Hepatocyte (in vitro differentiated cells): ENCODE results near the gene SYT1. TPM values are rescaled to one million over a fixed set of nuclear protein-coding genes. Genes with fewer than 3 reads are reported as not detected.

ENCODE experiments used
- DNase-seq: peaks from one replicate; pipeline ENCODE4 v3.0.0-alpha.2; 2016; ENCODE audit warnings: low spot score
- H2AFZ ChIP-seq: fragments of 200-600 bp; sonication (generic); 2 replicates; pipeline ENCODE4 v1.6.0; 2016; ENCODE audit warnings: antibody characterized with exemption, mild to moderate bottlenecking
- H3K27ac ChIP-seq: fragments of 200-600 bp; sonication (generic); 2 replicates; pipeline ENCODE4 v1.5.1; 2016; ENCODE audit warnings: mild to moderate bottlenecking
- H3K27me3 ChIP-seq: fragments of 200-600 bp; sonication (generic); 2 replicates; pipeline ENCODE4 v1.6.1; 2016
- H3K36me3 ChIP-seq: fragments of 200-600 bp; sonication (generic); replicated peaks from 2 replicates; pipeline ENCODE4 v1.5.1; 2016; ENCODE audit warnings: low read depth; ENCODE audit not compliant: insufficient read depth
- H3K4me1 ChIP-seq: fragments of 200-600 bp; sonication (generic); 2 replicates; pipeline ENCODE4 v1.5.1; 2016; ENCODE audit warnings: mild to moderate bottlenecking, moderate library complexity; ENCODE audit not compliant: insufficient read depth
- H3K4me2 ChIP-seq: fragments of 200-600 bp; sonication (generic); 2 replicates; pipeline ENCODE4 v1.6.0; 2016
- H3K4me3 ChIP-seq: fragments of 200-600 bp; sonication (generic); 2 replicates; pipeline ENCODE4 v1.5.1; 2016; ENCODE audit warnings: mild to moderate bottlenecking
- H3K79me2 ChIP-seq: fragments of 200-600 bp; sonication (generic); 2 replicates; pipeline ENCODE4 v1.6.0; 2017; ENCODE audit warnings: mild to moderate bottlenecking
- H3K9me2 ChIP-seq: fragments of 200-600 bp; sonication (generic); replicated peaks from 2 replicates; pipeline ENCODE4 v1.6.0; 2017; ENCODE audit warnings: mild to moderate bottlenecking; ENCODE audit not compliant: insufficient read depth
- H3K9me3 ChIP-seq: fragments of 200-600 bp; sonication (generic); 2 replicates; pipeline ENCODE4 v1.5.1; 2016; ENCODE audit warnings: low read depth, mild to moderate bottlenecking
- H4K20me1 ChIP-seq: fragments of 200-600 bp; sonication (generic); 2 replicates; pipeline ENCODE4 v1.6.0; 2016; ENCODE audit warnings: mild to moderate bottlenecking; ENCODE audit not compliant: insufficient read depth, poor library complexity, severe bottlenecking
- CTCF ChIP-seq: fragments of 200-600 bp; sonication (generic); IDR thresholded peaks from 2 replicates; pipeline ENCODE4 v1.5.1; 2016; ENCODE audit warnings: antibody characterized with exemption, mild to moderate bottlenecking; ENCODE audit not compliant: poor library complexity
- EZH2 ChIP-seq: fragments of 200-600 bp; sonication (generic); IDR thresholded peaks from 2 replicates; pipeline ENCODE4 v1.6.1; 2016; ENCODE audit warnings: antibody characterized with exemption, mild to moderate bottlenecking, borderline replicate concordance
- EZH2phosphoT487 ChIP-seq: fragments of 200-600 bp; sonication (generic); IDR thresholded peaks from one replicate; pipeline ENCODE4 v1.6.1; 2018; ENCODE audit warnings: antibody characterized with exemption, mild to moderate bottlenecking, low read depth, moderate library complexity; ENCODE audit not compliant: unreplicated experiment, severe bottlenecking
- WGBS: methylation state at CpG from one replicate; pipeline ENCODE4 v1.1.6; 2016; ENCODE audit warnings: low lambda C conversion rate; ENCODE audit errors: missing lambda C conversion rate; 5-methylcytosine and 5-hydroxymethylcytosine counted together
- polyA plus RNA-seq: library from polyadenylated mRNA; unstranded; fragments of >200 nt; fragmentation: Nextera tagmentation; extraction: Ambion mirVana; gene quantifications from 2 replicates; pipeline ENCODE4 v1.2.1, GENCODE V29; 2016
- total RNA-seq: library from RNA; depleted of rRNA; stranded (reverse); fragments of >200 nt; gene quantifications from 2 replicates; pipeline ENCODE4 v1.2.3, GENCODE V29; 2014

Gene SYT1
- total and polyA plus RNA-seq, 2 experiments from 2014 or later: 1.3 to 2.5 TPM

DNA sequence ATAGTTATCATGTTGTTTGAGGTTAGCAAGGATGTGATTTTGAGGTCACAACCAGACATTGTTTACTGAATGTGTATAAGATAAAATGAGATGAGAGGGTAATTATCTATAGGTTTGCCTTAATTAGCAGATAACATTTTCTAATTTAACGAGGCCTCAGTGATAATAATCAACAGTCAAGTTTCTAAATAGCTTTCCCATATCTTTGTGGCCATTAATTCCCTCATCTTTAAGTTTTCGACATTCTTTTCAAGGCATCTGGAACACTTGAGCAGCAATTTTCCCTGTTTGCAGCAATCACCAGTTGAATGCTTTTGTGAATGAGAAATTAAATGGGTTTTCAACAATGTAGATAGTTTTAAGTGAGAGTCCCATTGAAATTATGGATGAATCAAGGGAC, 304.1 kb downstream of the SYT1 start:
- TF ChIP-seq CTCF (no peak), EZH2phosphoT487 (no peak), EZH2 (no peak)
- H4K20me1 ChIP-seq: no peaks in the 10 kb centered on the region
- 40% methylated on average over 2 of the region's 2 CpGs for WGBS
- DNase-seq: no peak
- H3K4me3 ChIP-seq: no peak overlapping the region
- H3K27me3 ChIP-seq: no peaks in the 10 kb centered on the region
- no peak overlapping the region for H2AFZ ChIP-seq
- no peak overlapping the region for H3K4me2 ChIP-seq
- no peak overlapping the region for H3K27ac ChIP-seq
- H3K9me2 ChIP-seq: no peaks in the 10 kb centered on the region
- H3K36me3 ChIP-seq: no peaks in the 10 kb centered on the region
- H3K79me2 ChIP-seq: no peaks in the 10 kb centered on the region
- no peaks in the 10 kb centered on the region for H3K9me3 ChIP-seq
- no peaks in the 10 kb centered on the region for H3K4me1 ChIP-seq

- 10% methylated on average over 1 of the region's 1 CpG for WGBS
- no peak for TF ChIP-seq EZH2
- peak; percentile 56 for TF ChIP-seq CTCF
- no peak overlapping the region for H2AFZ ChIP-seq
- no peaks in the 10 kb centered on the region for H3K4me1 ChIP-seq
- H3K79me2 ChIP-seq: no peaks in the 10 kb centered on the region
- no peak overlapping the region for H3K4me2 ChIP-seq
- H3K36me3 ChIP-seq: no peaks in the 10 kb centered on the region
- DNase-seq: peak; percentile 46
- H3K9me2 ChIP-seq: no peaks in the 10 kb centered on the region
- no peaks in the 10 kb centered on the region for H4K20me1 ChIP-seq
- no peaks in the 10 kb centered on the region for H3K9me3 ChIP-seq
- H3K27me3 ChIP-seq: no peaks in the 10 kb centered on the region
- H3K27ac ChIP-seq: no peak overlapping the region
- no peak overlapping the region for H3K4me3 ChIP-seq
These were observed 310.1 kb downstream of the SYT1 start for GRCh38 chr12:79174626-79175025.

DNA sequence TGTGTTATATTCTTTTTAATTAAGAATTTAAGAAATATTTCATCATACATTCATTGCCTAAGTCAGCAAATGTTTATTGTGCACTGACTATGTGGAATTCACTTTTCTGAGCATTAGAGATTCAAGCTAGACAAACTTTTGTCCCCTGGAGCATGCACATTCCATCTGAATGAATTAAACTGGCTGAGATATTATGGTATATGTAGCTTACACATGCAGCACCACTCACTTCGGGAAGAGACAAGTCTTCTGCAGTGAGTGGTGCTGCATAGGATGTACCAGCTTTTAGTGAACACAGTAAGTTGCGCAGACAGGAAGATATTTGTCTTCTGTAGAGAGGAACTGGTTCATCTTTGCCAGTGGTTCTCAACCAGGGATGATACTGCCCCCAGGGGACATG, 318.4 kb downstream of the SYT1 start:
- Histone ChIP-seq H3K4me1 (no peaks in the 10 kb centered on the region), H3K4me3 (no peak overlapping the region), H3K9me2 (no peaks in the 10 kb centered on the region), H2AFZ (no peak overlapping the region), H3K27me3 (no peaks in the 10 kb centered on the region), H3K4me2 (no peak overlapping the region), H4K20me1 (no peaks in the 10 kb centered on the region), H3K9me3 (no peaks in the 10 kb centered on the region), H3K79me2 (no peaks in the 10 kb centered on the region), H3K36me3 (no peaks in the 10 kb centered on the region), H3K27ac (no peak overlapping the region)
- no peak for TF ChIP-seq CTCF
- no peak for TF ChIP-seq EZH2phosphoT487
- no peak for TF ChIP-seq EZH2
- 93% methylated on average over 2 of the region's 2 CpGs for WGBS
- no peak for DNase-seq

GRCh38 chr12:79183926-79184325, 319.4 kb downstream of the SYT1 start:
- H2AFZ ChIP-seq: no peak overlapping the region
- no peak overlapping the region for H3K4me3 ChIP-seq
- H3K79me2 ChIP-seq: no peaks in the 10 kb centered on the region
- no peaks in the 10 kb centered on the region for H3K27me3 ChIP-seq
- no peak for TF ChIP-seq EZH2phosphoT487
- TF ChIP-seq CTCF: no peak
- no peak for TF ChIP-seq EZH2
- no peak for DNase-seq
- 88% methylated on average over 3 of the region's 3 CpGs for WGBS
- no peaks in the 10 kb centered on the region for H3K36me3 ChIP-seq
- H3K27ac ChIP-seq: no peak overlapping the region
- H3K4me1 ChIP-seq: no peaks in the 10 kb centered on the region
- H3K9me3 ChIP-seq: no peaks in the 10 kb centered on the region
- no peak overlapping the region for H3K4me2 ChIP-seq
- H3K9me2 ChIP-seq: no peaks in the 10 kb centered on the region
- no peaks in the 10 kb centered on the region for H4K20me1 ChIP-seq
